Naive thymus-derived CD8-positive, alpha-beta T cell (primary cell): ENCODE results near the gene PCNX2. TPM values are rescaled to one million over a fixed set of nuclear protein-coding genes. Genes with fewer than 3 reads are reported as not detected.

Experiments
- ATAC-seq, 2 donors: fragments of 150-1000 bp; cut with Tn5 transposase in 1 of 2; sonication (Bioruptor Pico), chemical (Tn5 transposase) in 1 of 2; 1 replicate in 1 of 2; 2 replicates in 1 of 2; pipeline ENCODE4 v1.10.0; 2021; ENCODE audit warnings: mild to moderate bottlenecking in 2 of 2, moderate library complexity in 2 of 2
- POLR2A ChIA-PET: fragments of 350-600 bp; sonication (Branson Sonifier 250); formaldehyde crosslinking; loops from one replicate; lab custom pipeline; 2021; ENCODE audit warnings: antibody characterized with exemption; lab: Charles Lee
- DNase-seq, 10 donors: peaks; one replicate each; pipeline versions ENCODE4 v3.0.0 to v3.0.0-alpha.2; 2020 to 2022
- H3K27ac Mint-ChIP-seq, 10 donors: one replicate each; pipeline ENCODE4 v1.8.0; 2020 to 2022; ENCODE audit warnings: mild to moderate bottlenecking in 10 of 10, mixed read lengths in 10 of 10, moderate library complexity in 4 of 10, inconsistent platforms in 1 of 10
- H3K27me3 Mint-ChIP-seq, 5 donors: one replicate each; pipeline ENCODE4 v1.8.0; 2021 to 2022; ENCODE audit warnings: mixed read lengths in 5 of 5
- H3K36me3 Mint-ChIP-seq, 3 donors: one replicate each; pipeline ENCODE4 v1.8.0; 2020 to 2022; ENCODE audit warnings: mixed read lengths in 3 of 3, mild to moderate bottlenecking in 2 of 3, inconsistent platforms in 1 of 3
- H3K4me1 Mint-ChIP-seq, 4 donors: one replicate each; pipeline ENCODE4 v1.8.0; 2021 to 2022; ENCODE audit warnings: mixed read lengths in 4 of 4
- H3K4me3 Mint-ChIP-seq, 10 donors: one replicate each; pipeline ENCODE4 v1.8.0; 2020 to 2022; ENCODE audit warnings: mild to moderate bottlenecking in 10 of 10, mixed read lengths in 10 of 10, moderate library complexity in 6 of 10, inconsistent platforms in 1 of 10
- H3K9me3 Mint-ChIP-seq, 9 donors: one replicate each; pipeline ENCODE4 v1.8.0; 2020 to 2022; ENCODE audit warnings: mixed read lengths in 9 of 9, mild to moderate bottlenecking in 3 of 9, inconsistent platforms in 1 of 9, moderate library complexity in 1 of 9
- polyA plus RNA-seq, 3 donors: library from polyadenylated mRNA; unstranded; fragments of 300-500 nt; fragmentation: Illumina TruSeq; gene quantifications; one replicate each; pipeline ENCODE4 v1.2.3, GENCODE V29; 2021
- total RNA-seq, 8 experiments: library from RNA in 2 of 8; stranded (reverse) in 2 of 8; gene quantifications; one replicate each; pipeline ENCODE4 v1.2.3 and lab custom pipeline; 2021 to 2026

The PCNX2 gene
- total and polyA plus RNA-seq, 5 experiments from 2014 or later = 2.2 to 54.8 (median 6.9) TPM

DNA sequence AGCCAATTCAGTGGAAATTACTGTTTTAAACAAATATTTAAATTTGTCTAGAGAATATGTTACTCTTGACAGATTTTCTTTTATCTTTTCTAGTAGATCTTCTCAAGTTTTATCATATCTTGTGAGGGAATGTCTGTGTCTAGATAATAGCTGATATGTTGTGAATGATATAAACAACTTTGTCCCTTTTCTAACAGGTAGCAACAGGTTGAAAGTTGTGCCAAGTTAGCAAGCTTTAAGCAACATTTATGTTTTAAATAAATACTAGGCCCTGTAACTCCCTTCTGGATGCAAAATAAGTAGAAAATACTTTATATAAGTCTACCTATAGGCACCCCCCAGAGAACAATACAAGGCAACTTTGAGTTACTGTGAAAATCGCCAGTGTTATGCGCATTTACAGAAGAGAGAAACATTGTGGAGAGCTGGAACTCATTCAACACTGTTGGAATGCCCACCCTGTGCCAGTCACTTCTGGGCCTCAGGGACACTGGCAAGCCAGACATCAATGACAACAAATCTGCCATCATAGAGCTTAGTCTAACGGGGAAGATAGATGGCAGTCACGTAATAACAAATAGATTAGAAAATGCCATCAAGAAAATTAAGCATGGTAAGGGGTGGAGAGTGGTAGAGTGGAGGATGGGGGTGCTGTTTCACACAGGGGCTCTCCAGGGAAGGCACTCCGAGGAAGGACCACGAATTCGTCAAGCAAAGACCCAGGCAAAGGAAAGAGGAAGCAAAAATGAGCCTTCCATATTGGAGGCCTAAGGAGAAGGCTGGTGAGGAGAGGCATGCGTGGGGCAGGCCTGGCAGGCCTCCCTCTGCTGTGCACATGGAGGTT lies 36.4 kb upstream of the PCNX2 start:
- H3K9me3 Mint-ChIP-seq = no peaks in the 10 kb centered on the region
- no peak for DNase-seq
- POLR2A ChIA-PET = no interaction called here
- H3K36me3 Mint-ChIP-seq = no peaks in the 10 kb centered on the region
- peaks cover 2 to 14% (median 6%) of the 10 kb centered on the region in 4 donors for H3K4me1 Mint-ChIP-seq
- no peak for ATAC-seq
- H3K27ac Mint-ChIP-seq = no peak overlapping the region
- H3K27me3 Mint-ChIP-seq = peaks cover 15 to 31% (median 22%) of the 10 kb centered on the region in 5 donors
- no peak overlapping the region for H3K4me3 Mint-ChIP-seq

DNA sequence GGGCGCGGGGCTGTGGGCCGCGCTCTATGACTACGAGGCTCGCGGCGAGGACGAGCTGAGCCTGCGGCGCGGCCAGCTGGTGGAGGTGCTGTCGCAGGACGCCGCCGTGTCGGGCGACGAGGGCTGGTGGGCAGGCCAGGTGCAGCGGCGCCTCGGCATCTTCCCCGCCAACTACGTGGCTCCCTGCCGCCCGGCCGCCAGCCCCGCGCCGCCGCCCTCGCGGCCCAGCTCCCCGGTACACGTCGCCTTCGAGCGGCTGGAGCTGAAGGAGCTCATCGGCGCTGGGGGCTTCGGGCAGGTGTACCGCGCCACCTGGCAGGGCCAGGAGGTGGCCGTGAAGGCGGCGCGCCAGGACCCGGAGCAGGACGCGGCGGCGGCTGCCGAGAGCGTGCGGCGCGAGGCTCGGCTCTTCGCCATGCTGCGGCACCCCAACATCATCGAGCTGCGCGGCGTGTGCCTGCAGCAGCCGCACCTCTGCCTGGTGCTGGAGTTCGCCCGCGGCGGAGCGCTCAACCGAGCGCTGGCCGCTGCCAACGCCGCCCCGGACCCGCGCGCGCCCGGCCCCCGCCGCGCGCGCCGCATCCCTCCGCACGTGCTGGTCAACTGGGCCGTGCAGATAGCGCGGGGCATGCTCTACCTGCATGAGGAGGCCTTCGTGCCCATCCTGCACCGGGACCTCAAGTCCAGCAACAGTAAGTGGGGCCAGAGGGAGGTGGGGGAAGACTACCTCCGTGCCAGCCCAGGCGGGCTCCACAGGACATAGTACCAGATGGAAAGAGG lies 32.8 kb upstream of the PCNX2 start:
- peaks cover 5 to 17% (median 9%) of the 10 kb centered on the region in 4 donors for H3K4me1 Mint-ChIP-seq
- H3K36me3 Mint-ChIP-seq = no peaks in the 10 kb centered on the region
- DNase-seq (peak in 9 of 10 donors; percentile 5 to 39 (median 23)), ATAC-seq (peak; percentile 28 to 31)
- H3K9me3 Mint-ChIP-seq = no peaks in the 10 kb centered on the region
- POLR2A ChIA-PET = interaction anchor here (0.6 to 0.7 kb wide), 3 partner anchors 12 to 1396 kb away, joined by 3 read pairs; partner anchors contain the start of gene PCNX2
- H3K27me3 Mint-ChIP-seq = peaks cover 7 to 14% (median 11%) of the 10 kb centered on the region in 5 donors
- peak overlapping the region; percentile 51 to 86 (median 74) for H3K4me3 Mint-ChIP-seq
- H3K27ac Mint-ChIP-seq = no peak overlapping the region

DNA sequence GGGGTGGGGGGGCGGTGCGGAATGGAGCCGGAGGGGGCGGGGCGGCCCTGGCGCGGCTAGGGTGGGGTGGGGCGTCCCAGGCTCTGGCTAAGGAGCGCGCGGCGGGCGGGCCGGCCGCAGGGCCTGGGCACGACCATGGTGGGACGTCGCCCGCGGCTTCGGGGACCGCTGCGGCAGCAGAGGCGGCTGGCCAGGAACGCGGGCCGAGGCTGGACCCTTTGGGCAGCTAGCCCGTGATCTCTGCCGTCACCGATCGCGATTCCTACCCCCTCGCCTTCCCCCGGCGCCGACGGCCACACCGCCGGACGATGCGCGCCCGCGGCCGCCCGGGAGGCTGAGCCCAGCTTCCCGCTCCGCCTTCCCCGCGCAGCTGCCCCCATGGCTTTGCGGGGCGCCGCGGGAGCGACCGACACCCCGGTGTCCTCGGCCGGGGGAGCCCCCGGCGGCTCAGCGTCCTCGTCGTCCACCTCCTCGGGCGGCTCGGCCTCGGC lies 32.2 kb upstream of the PCNX2 start, which contains the start of gene MAP3K21:
TSS of gene MAP3K21 (plus strand) at position 74 of the 491 bp plus-strand sequence. CDS start at position 379, 305 bp downstream.
- peak; percentile 25 to 49 for ATAC-seq
- Mint-ChIP-seq H3K27ac (peak within 1 kb of the TSS in 8 of 10 donors; percentile 21 to 93 (median 66)), H3K4me1 (peaks cover 5 to 17% (median 9%) of the 10 kb centered on the region in 4 donors), H3K4me3 (peak within 1 kb of the TSS; percentile 77 to 93 (median 84)), H3K36me3 (no peaks in the 10 kb centered on the region), H3K27me3 (peaks cover 10 to 12% (median 11%) of the 10 kb centered on the region in 5 donors), H3K9me3 (no peaks in the 10 kb centered on the region)
- POLR2A ChIA-PET = interaction anchor here (0.6 to 0.7 kb wide), 2 partner anchors 11 to 33 kb away, joined by 3 read pairs; partner anchors contain the start of gene PCNX2
- DNase-seq = peak in 1 of 10 donors; percentile 19

DNA sequence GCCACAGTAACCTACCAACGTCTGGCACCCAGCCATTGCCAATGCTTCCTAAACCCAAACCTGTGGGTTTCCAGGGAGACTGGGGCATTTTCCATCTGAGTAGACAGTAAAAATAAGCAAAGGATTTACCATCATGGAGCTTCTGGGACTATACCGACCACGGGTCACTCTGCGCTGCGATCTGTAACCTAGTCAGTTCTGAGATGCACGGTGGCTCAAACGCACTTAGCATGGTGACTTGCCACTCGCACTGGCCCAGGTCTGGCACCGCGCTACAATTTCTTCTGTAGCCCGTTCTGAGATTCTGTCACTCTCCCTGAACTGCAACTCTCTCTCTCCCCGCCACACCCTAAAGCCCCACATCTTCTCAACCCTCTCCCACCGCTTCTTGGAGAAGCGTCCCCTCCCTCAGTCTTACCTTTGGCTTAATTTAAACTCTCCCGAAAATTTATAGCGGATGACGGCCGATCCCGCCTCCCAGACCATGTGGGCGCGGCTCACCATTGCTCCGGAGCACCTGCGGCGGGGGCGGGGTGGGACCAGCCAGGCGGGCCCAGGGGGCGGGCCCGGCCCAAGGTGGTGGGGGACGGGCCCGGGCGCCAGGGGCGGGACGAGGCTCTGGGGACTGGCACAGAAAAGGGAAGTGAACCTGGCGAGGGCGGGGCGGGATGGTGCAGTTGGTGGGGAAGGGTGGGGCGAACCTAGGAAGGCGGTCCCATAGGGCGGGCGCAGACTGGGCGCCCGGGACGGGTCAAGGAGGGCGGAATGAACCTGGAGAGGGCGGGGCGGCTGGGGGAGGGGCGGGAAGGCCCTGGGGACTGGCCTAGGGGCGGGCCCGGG lies 31.5 kb upstream of the PCNX2 start:
- Mint-ChIP-seq H3K4me3 (peak overlapping the region; percentile 77 to 93 (median 84)), H3K36me3 (no peaks in the 10 kb centered on the region), H3K4me1 (peaks cover 5 to 17% (median 9%) of the 10 kb centered on the region in 4 donors), H3K9me3 (no peaks in the 10 kb centered on the region), H3K27me3 (peaks cover 5 to 11% (median 7%) of the 10 kb centered on the region in 5 donors), H3K27ac (peak overlapping the region in 8 of 10 donors; percentile 21 to 93 (median 66))
- POLR2A ChIA-PET = no interaction called here
- ATAC-seq (peak; percentile 86 to 87), DNase-seq (peak; percentile 67 to 93 (median 76))

DNA sequence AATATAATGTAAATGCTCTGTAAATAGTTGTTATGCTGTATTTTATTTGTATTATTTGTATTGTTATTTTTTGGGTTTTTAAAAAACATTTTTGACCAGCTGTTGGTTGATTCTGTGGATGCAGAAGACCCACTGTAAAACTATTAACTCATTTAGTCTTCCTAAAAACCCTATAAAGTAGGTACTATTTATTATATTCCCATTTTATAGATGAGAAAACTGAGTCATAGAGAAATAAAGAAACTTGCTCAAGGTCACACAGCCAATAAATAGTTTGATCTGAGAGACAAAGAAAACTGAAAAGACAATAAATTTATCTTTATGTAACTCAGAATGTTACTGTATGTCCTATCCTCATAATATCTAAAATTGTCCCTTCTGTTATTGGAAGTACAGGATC lies 30.8 kb upstream of the PCNX2 start:
- DNase-seq = no peak
- Mint-ChIP-seq H3K36me3 (no peaks in the 10 kb centered on the region), H3K27ac (no peak overlapping the region), H3K4me3 (peak overlapping the region in 5 of 10 donors; percentile 77 to 85 (median 83)), H3K9me3 (no peaks in the 10 kb centered on the region), H3K4me1 (peaks cover 5 to 17% (median 9%) of the 10 kb centered on the region in 4 donors), H3K27me3 (peaks cover 0 to 9% (median 4%) of the 10 kb centered on the region in 5 donors)
- ATAC-seq = no peak
- POLR2A ChIA-PET = no interaction called here

DNA sequence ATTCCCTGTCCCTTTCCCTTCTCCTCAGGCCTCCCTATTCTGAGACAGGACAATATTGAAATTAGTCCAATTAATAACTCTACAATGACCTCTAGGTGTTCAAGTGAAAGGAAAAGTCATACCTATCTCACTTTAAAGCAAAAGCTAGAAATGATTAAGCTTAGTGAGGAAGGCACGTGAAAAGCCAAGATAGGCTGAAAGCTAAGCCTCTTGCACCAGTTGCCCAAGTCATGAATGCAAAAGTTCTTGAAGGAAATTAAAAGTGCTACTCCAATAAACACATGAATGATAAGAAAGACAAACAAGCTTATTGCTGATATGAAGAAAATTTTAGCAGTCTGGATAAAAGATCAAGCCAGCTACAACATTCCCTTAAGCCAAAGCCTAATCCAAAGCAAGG lies 28.2 kb upstream of the PCNX2 start:
- H3K36me3 Mint-ChIP-seq = no peaks in the 10 kb centered on the region
- no peaks in the 10 kb centered on the region for H3K9me3 Mint-ChIP-seq
- H3K4me1 Mint-ChIP-seq = peaks cover 5 to 7% (median 6%) of the 10 kb centered on the region in 4 donors
- DNase-seq (no peak), ATAC-seq (no peak)
- H3K4me3 Mint-ChIP-seq = no peak overlapping the region
- H3K27me3 Mint-ChIP-seq = peaks cover 2 to 16% (median 9%) of the 10 kb centered on the region in 5 donors
- no peak overlapping the region for H3K27ac Mint-ChIP-seq
- POLR2A ChIA-PET = no interaction called here

DNA sequence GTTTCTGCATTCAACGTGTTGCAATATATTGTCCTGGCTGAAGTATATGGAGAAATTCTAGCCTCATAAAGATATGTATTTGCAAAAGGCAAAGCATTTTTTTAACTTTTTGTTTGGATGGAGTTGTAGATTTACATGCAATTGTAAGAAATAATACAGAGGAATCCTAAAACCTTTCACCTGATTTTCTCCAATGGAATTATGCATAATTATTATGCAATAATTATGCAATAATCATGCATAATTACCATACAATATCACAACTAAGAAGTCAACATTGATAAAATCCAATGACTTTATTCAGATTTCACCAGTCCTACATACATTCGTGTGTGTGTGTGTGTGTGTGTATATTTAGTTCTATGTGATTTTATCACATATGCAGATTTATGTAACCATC lies 24.5 kb upstream of the PCNX2 start:
- Mint-ChIP-seq H3K9me3 (no peaks in the 10 kb centered on the region), H3K4me1 (no peaks in the 10 kb centered on the region), H3K36me3 (no peaks in the 10 kb centered on the region), H3K27me3 (peaks cover 3 to 15% (median 11%) of the 10 kb centered on the region in 5 donors), H3K4me3 (no peak overlapping the region), H3K27ac (no peak overlapping the region)
- ATAC-seq = no peak
- DNase-seq = no peak
- POLR2A ChIA-PET = no interaction called here

DNA sequence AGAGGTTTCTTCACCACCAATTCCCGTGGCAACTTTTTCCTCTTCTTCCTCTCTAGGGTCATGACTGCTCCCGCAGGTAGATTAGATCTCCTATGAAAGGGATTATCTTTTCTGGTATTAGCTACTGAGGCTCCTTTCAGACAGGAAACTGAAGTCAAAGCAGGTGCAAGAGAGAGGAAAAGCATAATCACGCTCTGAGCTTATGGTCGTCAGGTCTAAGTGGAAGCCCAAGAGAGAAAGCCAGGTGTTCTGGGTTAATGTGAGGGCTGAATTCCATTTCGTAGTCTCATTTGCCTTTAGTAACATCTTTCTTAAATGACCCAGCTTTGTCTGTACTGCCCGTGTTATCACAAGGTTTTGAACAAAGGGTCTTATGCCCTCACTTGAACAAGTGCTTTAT lies 23.7 kb upstream of the PCNX2 start:
- Mint-ChIP-seq H3K27me3 (peaks cover 3 to 15% (median 11%) of the 10 kb centered on the region in 5 donors), H3K27ac (no peak overlapping the region), H3K4me3 (no peak overlapping the region), H3K9me3 (no peaks in the 10 kb centered on the region), H3K4me1 (no peaks in the 10 kb centered on the region), H3K36me3 (no peaks in the 10 kb centered on the region)
- ATAC-seq (no peak), DNase-seq (no peak)
- POLR2A ChIA-PET = no interaction called here

DNA sequence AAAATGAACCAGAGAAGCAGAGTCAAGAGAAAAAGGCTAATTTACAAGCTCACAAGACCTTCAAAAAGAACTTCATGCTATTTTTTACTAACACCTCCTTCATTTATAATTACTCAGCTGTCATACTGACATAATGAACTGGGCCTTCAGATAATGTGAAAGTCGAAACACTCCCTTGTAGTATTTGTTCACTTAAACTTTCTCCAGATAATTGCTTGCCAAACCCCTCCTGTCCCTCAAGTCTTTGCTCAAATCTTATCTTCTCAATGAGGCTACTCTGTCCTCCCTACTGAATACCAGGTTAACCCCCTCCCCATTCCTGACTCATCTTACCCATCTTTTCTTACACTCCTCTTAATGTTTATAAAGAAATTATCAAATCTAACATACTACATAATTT lies 20.9 kb upstream of the PCNX2 start:
- DNase-seq = no peak
- Mint-ChIP-seq H3K27me3 (peaks cover 6 to 14% (median 11%) of the 10 kb centered on the region in 5 donors), H3K36me3 (no peaks in the 10 kb centered on the region), H3K4me1 (no peaks in the 10 kb centered on the region), H3K9me3 (no peaks in the 10 kb centered on the region), H3K27ac (no peak overlapping the region), H3K4me3 (no peak overlapping the region)
- POLR2A ChIA-PET = interaction anchor here (0.7 kb wide), 1 partner anchor 12 kb away, joined by 3 read pairs; no protein-coding TSS in a partner anchor
- no peak for ATAC-seq

DNA sequence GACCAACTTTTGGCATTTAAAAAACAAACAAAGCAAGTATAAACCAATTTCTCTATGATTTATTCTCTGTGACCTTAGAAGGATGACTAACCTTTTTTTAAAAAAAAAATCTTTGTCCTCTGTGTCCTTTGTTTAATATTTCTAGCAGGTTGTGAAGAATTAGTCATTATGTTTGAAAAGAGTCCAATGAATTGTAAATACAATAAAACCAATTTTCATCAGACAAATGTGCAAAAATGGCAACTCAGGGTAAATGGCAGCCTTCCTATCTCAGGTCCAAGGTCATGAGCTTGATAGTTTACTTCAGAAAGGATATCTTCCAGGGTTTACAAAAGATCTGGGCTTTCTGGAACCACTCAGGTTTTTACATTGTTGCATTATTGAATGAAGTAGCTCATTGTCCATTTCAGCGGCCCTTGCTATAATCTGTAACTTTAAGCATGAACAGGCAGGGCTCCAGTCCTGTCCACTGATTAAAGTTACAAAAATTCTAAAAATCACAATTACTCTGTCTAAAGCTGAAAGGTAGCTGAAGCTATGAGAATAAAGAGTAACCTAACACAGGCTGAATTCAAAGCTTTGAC lies 20.3 kb upstream of the PCNX2 start:
- Mint-ChIP-seq H3K36me3 (no peaks in the 10 kb centered on the region), H3K27ac (no peak overlapping the region), H3K4me1 (no peaks in the 10 kb centered on the region), H3K4me3 (no peak overlapping the region), H3K9me3 (no peaks in the 10 kb centered on the region), H3K27me3 (peaks cover 6 to 14% (median 11%) of the 10 kb centered on the region in 5 donors)
- DNase-seq = no peak
- POLR2A ChIA-PET = interaction anchor here (0.7 kb wide), 1 partner anchor 12 kb away, joined by 3 read pairs; no protein-coding TSS in a partner anchor
- no peak for ATAC-seq

DNA sequence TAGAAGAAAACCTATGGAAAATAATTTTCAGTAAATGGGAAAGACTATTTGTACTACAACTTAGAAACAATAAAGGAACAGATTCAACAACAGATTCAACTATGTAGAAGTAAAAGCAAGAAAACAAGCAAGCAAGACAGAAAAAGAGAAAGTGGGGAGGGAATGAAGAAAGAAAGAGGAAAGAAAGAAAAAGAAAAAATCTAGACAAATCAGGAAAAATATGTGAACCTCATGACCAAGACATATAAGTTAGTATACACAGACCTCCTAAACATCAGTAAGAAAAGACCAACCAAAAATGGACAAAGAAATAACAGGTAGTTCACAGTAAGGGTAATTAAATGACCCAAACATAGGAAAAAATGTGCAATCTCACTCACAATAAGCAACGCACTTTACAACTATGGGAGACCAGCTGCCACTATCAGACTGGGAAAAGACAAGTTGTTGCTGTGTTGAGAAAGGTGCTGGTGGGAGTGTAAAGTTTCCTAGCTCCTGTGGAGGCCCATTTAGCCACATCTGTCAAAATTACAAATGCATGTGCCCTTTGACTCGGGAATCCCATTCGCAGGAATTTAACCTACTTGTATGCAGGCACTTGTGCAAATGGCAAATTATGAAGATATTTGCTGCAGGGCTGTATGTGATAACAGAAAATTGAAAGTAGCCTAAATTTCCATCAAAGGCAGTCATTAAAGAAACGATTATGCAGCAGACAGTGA lies 18.1 kb upstream of the PCNX2 start:
- POLR2A ChIA-PET = no interaction called here
- Mint-ChIP-seq H3K27ac (no peak overlapping the region), H3K36me3 (no peaks in the 10 kb centered on the region), H3K27me3 (peaks cover 4 to 6% (median 5%) of the 10 kb centered on the region in 5 donors), H3K9me3 (no peaks in the 10 kb centered on the region), H3K4me3 (no peak overlapping the region), H3K4me1 (no peaks in the 10 kb centered on the region)
- DNase-seq (no peak), ATAC-seq (no peak)
